HG03457 (cell line): ENCODE measurements around the gene CLIC3.
"Not testable (repeated sequence)": the region's sequence is repeated elsewhere in the genome, so short reads cannot be mapped to it uniquely, and the experiment has no call there.

Source experiments
- ATAC-seq: cut with Tn5 transposase; IDR thresholded peaks from one replicate; pipeline ENCODE4 v1.9.1; 2021; ENCODE audit warnings: moderate number of reproducible peaks; ENCODE audit not compliant: unreplicated experiment

Gene CLIC3, protein sequence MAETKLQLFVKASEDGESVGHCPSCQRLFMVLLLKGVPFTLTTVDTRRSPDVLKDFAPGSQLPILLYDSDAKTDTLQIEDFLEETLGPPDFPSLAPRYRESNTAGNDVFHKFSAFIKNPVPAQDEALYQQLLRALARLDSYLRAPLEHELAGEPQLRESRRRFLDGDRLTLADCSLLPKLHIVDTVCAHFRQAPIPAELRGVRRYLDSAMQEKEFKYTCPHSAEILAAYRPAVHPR

DNA sequence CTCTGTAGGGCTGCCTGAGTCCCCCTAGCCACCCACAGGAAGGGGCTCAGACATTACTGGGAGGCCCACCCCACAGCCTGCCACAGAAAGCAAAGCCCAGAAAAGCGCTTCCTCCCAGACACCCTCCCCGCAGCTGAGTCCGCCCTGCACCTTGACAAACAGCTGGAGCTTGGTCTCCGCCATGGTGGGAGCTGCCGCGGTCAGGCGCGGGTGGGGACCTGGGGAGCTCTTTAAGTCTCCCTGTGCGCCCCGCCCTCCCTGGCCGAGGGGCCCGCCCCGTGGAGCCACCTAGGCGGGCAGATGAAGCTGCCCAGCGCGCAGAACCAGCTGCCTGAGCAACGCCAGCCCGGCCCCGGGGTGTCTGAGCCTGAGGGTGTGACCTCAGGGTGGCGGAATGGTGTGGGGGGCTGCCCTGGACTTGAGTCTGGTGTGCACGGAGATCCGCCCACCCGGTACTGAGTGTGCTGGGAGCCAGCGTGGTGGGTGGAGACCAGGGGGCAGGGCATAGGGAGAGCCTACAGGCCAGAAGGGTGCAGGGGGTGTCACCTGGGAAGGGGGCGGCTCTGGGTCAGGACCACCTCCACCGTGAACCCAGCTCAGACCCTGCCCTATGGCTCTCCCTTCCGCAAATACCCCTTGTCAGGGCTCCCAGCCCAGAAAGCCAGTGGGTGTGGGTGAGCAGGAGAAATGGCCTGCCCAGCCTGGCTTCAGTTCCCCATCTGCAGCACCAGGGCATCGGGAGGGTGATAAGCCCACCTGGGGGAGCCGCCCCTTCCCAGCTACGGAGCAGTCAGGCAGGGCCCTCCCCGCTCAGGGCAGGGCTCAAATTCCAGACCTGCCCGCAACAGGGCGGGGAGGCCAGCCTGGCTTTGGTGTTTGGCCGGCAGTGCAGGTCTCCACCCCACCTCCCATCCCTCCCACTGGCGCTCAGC is at the start of gene CLIC3:
Gene CLIC3, minus strand, starts transcription at position 208 of the 932 bp plus-strand sequence. Its CDS starts 25 bp downstream, at position 183.
- no peak for ATAC-seq

DNA sequence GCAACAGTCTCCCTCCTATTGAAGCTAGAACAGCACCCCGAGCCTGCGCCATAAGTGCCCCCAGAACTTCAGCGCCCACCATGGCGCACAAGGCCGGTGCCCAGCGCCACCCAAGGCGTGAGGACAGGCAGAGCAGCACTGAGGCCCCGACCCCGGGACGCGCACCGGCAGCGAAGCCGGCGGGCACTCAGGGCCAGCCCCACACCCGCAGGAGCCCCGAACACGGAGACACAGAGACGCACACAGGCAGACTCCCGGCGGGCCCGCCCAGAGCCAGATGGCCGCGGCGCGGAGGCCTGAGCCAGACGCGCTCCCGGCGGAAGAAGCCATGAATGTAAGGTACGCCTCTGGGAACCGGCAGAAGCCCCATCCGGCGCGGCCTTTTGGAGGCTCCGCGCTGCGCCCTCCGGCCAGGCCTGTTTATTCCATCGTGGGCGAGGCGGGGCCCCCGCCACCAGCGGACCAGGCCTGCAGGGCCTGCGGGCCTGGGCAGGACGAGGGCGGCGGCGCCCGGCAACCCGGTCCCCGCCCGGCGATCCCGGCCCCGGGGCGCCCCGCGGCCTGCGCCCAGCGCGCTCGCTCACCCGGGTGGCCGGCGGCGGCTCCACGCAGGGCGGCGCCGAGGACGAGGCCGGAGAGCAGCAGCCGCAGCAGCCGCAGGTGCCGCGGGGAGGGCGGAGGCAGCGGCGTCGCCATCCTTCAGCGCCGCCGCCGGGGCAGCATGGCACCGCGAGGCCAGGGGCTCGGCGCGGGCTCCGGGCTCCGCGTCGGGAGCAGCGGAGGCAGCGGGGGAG is 49.1 kb upstream of the CLIC3 start:
- no peak for ATAC-seq

DNA sequence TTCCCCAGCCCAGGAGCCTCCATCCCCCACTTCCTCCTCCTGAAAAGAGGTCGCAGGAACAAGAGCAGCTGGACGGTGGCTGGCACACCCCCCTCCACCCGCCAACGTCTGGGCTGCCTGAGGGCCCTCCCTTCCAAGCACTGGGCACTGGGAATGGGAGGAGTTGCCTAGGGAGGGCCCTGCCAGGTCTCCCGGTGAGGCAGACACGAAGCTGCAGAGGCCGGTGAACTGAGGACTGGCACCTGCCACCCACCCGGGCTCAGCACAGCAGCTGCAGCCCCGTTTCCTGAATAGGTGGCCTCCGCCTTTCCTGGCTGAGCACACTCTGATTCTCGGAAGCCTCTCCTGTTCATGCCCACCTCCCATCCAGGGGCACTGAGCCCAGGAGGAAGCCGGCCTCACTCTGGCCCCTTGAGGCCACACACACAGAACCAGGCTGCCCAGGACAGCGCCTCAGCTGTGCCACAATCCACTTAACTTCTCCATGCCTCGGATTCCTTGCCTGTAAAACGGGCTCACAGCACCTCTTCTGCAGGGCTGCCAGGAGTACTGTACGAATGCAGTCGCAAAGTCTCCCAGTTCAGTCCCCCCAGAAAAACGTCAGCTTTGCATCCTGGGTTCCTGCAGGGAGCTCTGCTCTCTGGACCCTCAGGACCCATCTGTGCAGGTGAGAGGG is 48.3 kb upstream of the CLIC3 start:
- no peak for ATAC-seq

DNA sequence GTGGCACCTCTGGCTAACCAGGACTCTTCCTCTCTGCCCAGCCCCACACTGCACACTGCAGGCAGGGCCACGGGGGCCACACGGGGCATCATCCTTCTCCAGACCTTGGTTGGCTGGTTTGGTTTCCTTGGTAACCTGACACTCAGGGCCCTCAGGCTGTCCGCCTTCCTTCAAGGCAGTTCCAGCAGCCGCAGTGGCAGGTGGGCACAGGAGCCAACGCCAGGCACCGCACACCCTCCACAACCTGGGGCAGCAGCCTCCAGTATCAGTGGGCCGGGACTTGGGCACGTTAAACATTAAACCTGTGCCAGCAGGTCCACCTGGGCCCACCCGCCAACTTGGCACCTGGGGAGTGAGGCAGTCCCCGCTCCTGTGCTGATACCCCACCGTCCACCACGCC is 47.7 kb upstream of the CLIC3 start:
- no peak for ATAC-seq

DNA sequence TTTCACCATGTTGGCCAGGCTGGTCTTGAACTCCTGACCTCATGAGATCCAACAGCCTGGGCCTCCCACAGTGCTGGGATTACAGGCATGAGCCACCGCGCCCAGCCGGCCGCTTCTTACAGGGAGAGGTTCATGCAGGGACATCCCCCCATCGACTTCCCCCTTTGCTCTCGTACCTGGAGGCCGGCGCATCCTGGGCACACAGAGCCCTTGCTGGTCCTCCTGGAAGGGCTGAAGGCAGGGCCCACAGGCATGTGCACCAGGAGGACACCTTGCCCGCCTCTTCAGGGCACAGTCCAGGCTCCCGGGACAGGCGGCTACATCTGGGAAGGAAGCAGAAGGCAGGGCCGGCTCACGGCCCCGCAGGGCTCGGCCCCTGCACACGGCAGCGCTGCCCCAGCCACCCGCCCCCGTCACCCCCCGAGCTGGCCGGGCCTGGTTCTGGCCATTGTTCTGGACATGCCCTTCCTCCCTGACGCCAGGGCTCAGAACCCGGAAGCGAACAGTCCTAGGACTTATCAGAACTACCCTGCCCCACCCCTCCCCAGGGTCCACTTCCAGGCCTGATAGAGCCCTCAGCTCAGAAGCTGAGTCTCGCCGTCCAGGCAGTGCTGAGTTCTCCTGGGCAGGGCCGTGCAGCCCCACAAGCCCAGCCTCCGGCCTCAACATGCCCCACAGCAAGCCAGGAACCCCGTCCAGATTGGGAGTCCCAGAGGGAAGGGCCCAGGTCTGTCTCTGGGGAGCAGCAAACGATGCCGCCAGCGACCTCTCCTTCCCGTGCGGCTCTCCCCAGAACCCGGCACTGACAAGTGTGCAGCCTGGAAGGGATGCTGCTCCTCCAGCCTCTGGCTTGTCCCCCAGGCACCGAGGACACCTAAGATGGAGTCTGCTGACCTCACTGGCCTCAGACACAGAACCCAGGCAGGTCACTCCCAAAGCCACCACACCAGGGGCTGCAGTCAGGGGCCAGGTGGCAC is 46.7 kb upstream of the CLIC3 start:
- no peak for ATAC-seq

DNA sequence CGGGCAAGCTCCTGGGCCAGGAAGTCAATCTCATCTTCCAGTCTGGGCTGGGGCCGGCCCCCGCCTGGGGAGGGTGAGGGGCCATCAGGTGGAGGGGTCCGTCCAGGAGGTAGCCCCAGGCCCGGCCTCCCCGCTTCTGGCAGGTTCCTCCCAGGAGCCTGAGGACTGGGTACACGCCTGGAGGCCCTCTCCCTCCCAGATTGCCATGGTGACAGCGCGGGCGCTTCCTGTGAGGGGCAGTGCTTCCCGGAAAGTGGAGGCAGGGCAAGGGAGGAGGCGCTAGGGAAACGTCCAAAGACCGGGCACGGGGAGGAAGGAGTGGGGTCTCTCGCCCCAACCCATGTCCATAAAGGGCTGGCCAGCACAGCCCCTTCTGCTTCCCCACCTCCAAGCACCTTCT is 44.8 kb upstream of the CLIC3 start:
- no peak for ATAC-seq

DNA sequence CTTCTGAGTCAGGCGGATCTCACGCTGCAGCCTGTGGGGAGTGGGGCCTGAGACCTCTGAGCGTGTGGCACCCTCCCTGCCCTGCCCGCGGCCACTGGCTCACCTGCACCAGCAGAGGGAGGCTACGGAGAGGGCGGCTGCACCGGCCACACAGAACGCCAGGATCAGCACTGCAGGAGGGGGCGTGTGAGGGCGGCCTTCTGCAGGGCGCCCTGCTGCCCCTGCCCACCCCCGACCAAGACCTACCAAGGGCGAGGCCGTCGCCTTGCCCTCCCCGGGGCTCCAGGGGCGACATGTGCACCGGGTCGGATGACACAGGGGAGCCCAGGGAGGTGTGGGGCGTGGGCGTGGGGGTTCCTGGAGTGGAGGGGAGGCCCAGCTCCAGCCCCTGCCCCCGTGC is 44.2 kb upstream of the CLIC3 start:
- ATAC-seq: no peak

DNA sequence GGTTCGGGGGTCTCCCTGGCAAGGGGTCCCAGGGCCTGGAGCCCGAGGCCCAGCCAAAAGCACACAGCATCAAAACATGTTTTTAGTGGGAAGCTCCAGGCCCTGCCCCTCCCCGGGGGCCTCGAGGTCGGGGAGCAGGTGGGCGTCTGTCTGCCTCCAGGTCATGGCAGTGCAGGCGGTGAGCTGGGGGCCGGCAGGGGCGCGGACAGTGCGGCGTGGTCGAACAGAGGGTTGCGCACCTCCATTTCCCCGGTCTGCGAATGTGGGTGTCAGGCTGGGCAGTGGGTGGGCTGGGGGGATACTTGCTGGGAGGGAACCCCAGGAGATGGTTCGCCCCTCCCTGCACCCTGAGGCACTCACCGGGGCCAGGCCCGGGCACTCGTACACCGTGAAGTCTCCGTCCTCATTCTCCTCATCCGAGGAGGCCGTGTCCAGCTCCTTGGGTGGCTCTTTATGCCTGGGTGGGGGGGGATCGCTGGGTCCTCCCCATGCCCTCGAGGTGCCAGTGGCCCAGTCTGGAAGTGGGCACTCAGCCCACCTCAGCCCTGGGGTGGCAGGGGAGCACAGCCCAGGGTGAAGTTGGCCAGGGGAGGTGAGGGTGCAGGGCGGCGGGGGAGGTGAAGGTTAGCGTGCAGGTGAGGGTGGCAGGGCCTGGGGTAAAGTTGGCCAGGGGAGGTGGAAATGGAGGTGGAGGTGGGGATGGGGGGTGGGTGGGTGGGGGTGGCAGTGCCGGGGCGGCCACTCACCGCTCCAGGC is 43.4 kb upstream of the CLIC3 start:
- no peak for ATAC-seq

DNA sequence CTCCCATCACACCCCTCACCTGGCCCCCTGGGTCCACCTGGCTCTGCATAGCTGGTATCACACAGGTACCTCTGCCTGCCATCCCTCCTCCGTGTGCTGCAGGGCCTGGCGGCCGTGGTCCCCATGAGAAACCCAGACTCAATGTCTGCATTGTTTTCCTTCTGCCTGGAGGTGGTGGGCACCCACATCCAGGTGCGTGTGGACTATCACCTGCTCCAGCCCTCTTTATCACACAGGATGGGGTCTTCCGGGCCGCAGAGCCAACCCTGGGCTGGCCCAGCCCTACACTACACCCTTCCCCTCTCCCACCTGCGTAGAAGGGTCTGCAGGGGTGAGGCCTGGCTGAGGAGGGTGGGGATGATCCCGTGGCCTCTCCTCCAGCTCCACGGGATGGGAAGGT is 42.5 kb upstream of the CLIC3 start:
- no peak for ATAC-seq

DNA sequence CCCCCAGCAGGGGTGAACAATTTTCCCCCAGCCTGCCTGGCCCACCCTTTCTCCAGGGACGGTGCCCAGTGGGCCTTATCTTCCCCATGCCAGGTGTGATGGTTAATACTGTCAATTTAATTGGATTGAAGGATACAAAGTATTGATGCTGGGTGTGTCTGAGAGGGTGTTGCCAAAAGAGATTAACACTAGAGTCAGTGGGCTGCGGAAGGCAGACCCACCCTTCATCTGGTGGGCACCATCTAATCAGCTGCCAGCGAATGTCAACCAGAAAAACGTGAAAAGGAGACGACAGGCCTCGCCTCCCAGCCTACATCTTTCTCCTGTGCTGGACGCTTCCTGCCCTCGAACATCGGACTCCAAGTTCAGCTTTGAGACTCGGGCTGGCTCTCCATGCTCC is 41.1 kb upstream of the CLIC3 start:
- ATAC-seq: no peak

DNA sequence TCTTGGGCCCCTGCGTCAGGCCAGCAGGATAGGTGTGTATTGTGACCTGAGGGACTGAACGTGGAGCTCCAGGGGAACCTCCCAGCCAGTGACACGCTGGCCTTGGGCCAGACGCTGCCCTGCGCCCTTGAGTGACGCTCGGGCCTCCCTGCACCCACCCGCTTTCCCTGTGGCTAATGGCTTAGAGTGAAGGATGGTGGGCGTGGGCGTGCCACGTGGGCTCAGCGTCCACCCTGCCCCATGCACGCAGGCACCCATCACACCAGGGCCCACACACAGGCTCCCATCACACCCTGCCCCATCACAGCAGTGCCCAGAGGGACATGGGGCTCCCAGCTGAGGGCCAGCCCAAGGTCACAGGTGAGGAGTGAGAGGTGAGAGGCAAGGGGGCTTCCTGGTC is 40.7 kb upstream of the CLIC3 start:
- no peak for ATAC-seq

DNA sequence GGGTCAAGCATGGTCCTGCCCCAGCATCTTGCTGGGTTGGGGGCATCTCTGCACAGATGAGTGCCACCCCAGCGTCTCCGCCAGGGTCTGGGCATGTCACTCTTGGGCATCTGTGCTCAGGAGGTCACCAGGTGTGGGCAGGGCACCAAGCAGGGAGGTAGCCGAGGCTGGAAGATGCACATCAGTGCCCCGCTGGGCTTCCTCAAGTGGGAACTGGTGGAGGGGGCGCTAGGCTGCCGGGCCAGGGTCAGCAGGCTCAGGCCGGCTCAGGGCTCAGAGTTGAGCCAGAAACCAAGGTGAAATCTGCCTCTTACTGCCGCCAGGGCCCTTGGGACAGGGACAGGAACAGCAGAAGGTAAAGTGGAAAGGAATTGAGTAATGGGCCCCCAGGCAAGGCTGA is 39.6 kb upstream of the CLIC3 start:
- ATAC-seq: no peak

DNA sequence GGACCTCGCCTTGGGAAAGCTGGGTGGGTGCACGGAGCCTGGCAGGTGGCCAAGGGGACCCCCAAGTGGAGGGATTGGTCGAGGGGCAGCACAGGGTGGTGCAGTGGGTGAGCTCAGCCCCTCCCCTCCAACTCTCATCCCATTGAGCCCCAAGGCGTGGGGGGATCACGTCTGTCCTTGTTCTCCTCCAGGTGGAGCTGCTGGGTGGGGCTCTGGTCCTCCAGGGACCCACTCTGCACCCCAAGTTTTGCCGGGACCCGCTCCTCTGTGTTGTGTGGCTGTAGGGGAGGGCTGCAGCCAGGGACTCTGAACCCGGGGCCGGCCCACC is 39.1 kb upstream of the CLIC3 start:
- no peak for ATAC-seq

DNA sequence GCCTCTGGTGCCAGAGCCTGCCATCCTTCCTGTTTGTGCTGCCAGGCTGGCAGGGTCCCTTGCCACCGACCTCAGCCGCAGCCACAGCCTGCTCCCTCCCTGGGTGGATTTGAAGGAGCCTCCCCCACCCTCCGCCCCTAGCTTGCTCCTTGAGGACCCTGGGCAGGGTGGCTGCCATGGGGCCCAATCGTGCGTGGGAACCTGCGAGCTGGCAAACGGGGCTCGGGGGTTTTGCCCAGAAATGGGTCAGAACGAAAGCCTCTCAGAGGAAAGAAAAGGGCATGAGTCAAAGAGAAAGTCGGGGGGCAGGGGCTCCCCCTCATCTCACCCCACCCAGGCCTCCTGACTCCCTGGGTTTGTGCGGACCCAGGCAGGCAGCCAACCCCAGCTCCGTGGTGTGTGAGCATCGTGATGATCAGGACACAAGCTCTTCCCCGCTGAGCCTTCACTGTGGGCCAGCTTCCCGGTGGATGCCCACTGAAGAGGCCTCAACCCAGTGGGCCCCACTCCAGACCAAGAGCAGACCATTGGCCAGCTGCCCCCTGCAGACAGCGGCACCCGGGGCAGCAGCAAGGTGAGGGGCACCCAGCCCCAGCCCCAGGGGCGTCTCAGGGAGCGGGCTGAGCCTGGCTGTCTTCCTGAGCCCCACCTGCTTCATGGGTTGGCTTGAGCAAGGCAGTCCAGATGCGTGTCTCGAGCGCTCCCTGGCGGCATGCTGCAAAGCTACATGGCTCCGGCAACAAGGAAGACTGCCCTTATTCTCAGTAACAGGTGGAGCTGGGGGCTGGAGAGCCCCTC is 38.5 kb upstream of the CLIC3 start:
- no peak for ATAC-seq

DNA sequence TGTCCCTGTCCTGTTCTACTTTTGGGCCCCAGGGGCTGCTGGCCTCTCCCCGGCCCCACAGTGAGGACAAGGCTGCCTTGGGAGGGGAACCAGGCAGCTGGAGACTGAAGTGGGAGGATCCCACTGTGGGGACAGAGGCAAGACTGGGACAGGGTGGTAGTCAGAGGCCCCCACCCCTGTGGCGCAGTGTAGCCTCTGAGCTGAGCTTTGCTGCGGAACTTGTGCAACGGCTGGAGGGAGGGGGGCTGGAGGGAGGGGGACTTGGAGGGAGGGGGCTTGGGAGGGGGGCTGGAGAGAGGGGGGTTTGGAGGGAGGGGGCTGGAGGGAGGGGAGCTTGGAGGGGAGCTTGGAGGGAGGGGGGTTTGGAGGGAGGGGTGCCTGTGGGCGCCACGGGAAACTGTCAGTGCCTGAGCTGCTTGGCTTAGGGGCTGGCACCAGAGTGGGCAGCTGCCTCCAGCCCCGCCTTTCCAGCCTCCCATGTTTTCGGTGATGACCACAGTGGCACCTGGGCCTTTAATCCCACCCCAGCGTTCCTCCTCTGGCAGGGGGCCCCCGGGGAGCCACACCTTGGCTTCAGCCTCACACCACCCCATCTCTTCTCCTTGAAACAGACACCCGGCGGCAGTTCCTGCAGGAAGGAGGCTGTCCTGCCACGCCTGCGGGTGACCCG is 37.8 kb upstream of the CLIC3 start:
- no peak for ATAC-seq

DNA sequence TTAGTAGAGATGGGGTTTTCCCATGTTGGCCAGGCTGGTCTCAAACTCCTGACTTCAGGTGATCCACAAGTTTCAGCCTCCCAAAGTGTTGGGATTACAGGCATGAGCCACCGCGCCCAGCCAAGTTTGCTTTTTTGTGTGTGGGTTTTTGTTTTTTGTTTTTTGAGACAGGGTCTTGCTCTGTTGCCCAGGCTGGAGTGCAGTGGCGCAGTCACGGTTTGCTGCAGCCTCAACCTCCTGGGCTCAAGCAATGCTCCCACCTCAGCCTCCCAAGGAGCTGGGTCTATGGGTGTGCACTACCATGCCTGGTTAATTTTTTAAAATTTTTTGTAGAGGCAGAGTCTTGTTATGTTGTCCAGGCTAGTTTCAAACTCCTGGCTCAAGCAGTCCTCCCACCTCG is 37.1 kb upstream of the CLIC3 start:
- ATAC-seq: not testable (repeated sequence)

DNA sequence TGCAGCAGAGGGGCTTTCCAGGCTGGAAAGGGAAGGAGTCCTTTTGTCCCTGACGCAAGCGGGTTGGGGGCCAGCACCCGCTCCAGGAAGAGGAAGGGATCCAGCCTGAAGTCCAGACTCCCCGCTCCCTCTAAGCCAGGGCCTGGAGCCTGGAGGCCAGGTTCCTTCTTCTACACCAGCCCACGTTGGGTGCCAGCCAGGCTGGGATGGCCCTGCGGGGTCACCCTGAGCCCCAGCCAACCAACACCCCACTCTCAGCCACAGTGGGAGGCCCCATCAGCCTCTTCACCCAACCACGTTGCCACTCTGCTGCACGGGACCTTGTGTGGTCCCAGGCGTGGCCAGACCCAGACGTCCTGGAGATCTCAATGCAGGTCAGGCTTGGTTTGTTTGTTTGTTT is 36.5 kb upstream of the CLIC3 start:
- no peak for ATAC-seq
